Mucosa of stomach (tissue), 1 donor: ENCODE data around the gene MYLK4.
A peak's percentile ranks its signal among the peaks of the same experiment; 100 is the strongest.

Experiments used
- H3K27me3 ChIP-seq: one replicate; pipeline ENCODE4 v1.7.0; 2013; ENCODE audit warnings: mild to moderate bottlenecking, low read length; ENCODE audit not compliant: control insufficient read depth, insufficient read depth
- H3K36me3 ChIP-seq: one replicate; pipeline ENCODE4 v1.7.0; 2013; ENCODE audit warnings: low read length; ENCODE audit not compliant: control insufficient read depth, insufficient read depth
- H3K4me1 ChIP-seq: one replicate; pipeline ENCODE4 v1.7.0; 2013; ENCODE audit warnings: mild to moderate bottlenecking, low read length; ENCODE audit not compliant: control insufficient read depth, insufficient read depth
- H3K4me3 ChIP-seq: one replicate; pipeline ENCODE4 v1.7.0; 2013; ENCODE audit warnings: low read length
- H3K9ac ChIP-seq: one replicate; pipeline ENCODE4 v1.7.0; 2013; ENCODE audit warnings: mild to moderate bottlenecking, low read length, moderate library complexity
- H3K9me3 ChIP-seq: one replicate; pipeline ENCODE4 v1.7.0; 2013; ENCODE audit warnings: mild to moderate bottlenecking, low read length, moderate library complexity; ENCODE audit not compliant: control insufficient read depth
- donor health status: Pancreatic carcinoma.

Gene MYLK4

GRCh38 chr6:2636672-2637071, 114.0 kb downstream of the MYLK4 start:
- Histone ChIP-seq H3K36me3 (no peaks in the 10 kb centered on the region), H3K27me3 (peaks cover 9% of the 10 kb centered on the region), H3K4me3 (no peak overlapping the region), H3K9ac (no peak overlapping the region), H3K4me1 (peaks cover 8% of the 10 kb centered on the region), H3K9me3 (no peaks in the 10 kb centered on the region)

DNA sequence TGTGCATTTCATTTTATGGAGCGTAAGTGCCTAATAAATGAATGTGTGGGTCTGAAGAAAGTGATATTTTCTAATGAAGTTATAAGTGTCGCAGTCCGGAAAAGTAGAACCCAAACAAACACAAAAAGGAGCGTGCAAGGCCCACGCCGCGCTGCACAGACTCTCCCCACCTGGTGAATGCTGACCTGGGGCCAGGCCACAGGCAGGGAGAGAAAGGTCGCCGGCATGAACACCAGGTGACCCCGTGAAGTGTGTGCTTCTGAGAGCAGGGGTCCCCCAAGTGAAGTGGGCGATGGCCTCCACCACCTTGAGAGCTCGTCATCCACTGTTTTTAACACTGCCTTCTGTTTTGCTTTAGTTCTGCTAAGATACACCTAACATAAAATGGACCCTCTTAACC, 114.8 kb downstream of the MYLK4 start:
- Histone ChIP-seq H3K4me3 (no peak overlapping the region), H3K9ac (no peak overlapping the region), H3K9me3 (no peaks in the 10 kb centered on the region), H3K36me3 (no peaks in the 10 kb centered on the region), H3K27me3 (peaks cover 9% of the 10 kb centered on the region), H3K4me1 (peaks cover 8% of the 10 kb centered on the region)

DNA sequence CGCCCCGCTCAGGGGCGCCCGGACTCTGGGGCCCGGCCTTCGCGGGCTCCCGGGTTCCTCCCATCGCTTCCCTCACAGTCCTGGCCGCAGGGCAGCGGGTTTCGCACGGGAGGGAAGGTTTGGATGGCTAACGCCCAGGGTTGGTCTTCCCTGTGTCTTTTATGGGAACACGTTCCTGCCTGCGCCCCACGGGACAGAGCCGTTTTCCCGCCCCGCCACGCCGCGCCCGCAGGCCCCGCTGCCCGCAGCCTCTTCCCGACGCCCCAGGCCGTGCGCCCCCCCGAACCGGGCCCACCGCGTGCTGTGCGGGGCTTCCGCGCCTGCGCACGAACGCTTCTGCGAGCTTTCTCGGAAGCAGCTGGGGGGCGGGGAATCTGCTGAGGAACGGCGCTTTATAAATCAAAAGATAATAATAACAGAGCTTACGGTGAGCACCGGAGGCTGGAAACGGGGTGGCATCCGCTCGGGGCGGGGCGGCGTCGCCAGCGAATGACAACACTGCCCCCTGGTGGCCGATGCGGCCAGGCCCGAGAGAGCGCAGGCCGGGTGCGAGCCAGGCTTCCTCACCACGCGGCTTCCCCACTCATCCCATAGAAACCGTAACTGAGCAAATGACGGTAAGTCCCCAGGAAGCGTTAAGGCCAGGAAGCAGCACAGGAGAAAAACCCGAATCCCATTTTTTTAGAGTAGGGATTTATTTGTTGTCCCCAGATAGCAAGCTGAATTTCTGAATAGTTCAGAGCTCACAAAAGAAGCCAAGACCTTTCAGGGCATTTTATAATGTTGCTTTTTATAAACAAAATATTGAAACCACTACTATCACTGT, 116.4 kb downstream of the MYLK4 start:
- peak overlapping the region; percentile 31 for H3K4me3 ChIP-seq
- H3K9ac ChIP-seq, result peak overlapping the region; percentile 50

GRCh38 chr6:2633736-2634135, 117.0 kb downstream of the MYLK4 start:
- H3K27me3 ChIP-seq, result peaks cover 9% of the 10 kb centered on the region
- peak overlapping the region; percentile 31 for H3K4me3 ChIP-seq
- no peaks in the 10 kb centered on the region for H3K9me3 ChIP-seq
- no peaks in the 10 kb centered on the region for H3K36me3 ChIP-seq
- peaks cover 8% of the 10 kb centered on the region for H3K4me1 ChIP-seq
- peak overlapping the region; percentile 50 for H3K9ac ChIP-seq

More for the DNA sequence above, 116.4 kb downstream of the MYLK4 start:
- no peaks in the 10 kb centered on the region for H3K36me3 ChIP-seq
- H3K4me1 ChIP-seq, result peaks cover 8% of the 10 kb centered on the region
- no peaks in the 10 kb centered on the region for H3K9me3 ChIP-seq
- H3K27me3 ChIP-seq, result peaks cover 9% of the 10 kb centered on the region

GRCh38 chr6:2632976-2633584, 117.6 kb downstream of the MYLK4 start:
- no peak overlapping the region for H3K4me3 ChIP-seq
- no peaks in the 10 kb centered on the region for H3K9me3 ChIP-seq
- H3K9ac ChIP-seq, result no peak overlapping the region
- H3K27me3 ChIP-seq, result peaks cover 9% of the 10 kb centered on the region
- H3K4me1 ChIP-seq, result peaks cover 8% of the 10 kb centered on the region
- no peaks in the 10 kb centered on the region for H3K36me3 ChIP-seq

DNA sequence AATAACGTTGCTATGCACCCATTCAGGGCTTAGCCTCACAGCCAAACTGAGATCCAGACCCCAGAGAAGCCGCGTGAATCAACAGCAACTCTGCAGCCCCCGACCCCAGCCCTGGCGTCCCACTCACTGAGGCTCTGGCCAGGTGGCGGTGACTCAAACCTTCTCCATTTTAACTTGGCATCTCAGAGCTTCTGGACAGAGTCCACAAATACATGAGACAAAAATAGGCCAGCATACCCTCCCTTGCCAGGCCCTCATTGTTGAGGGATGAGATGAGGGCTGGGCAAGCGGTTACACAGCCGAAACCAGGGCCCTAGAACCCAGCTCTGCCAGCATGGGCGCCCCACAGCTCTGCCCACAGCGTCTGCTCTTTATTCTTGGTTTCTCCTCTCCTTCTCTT, 118.4 kb downstream of the MYLK4 start:
- H3K27me3 ChIP-seq, result peaks cover 9% of the 10 kb centered on the region
- H3K36me3 ChIP-seq, result no peaks in the 10 kb centered on the region
- H3K4me3 ChIP-seq, result no peak overlapping the region
- no peaks in the 10 kb centered on the region for H3K9me3 ChIP-seq
- H3K9ac ChIP-seq, result no peak overlapping the region
- peaks cover 8% of the 10 kb centered on the region for H3K4me1 ChIP-seq

- Histone ChIP-seq H3K4me1 (peaks cover 8% of the 10 kb centered on the region), H3K36me3 (no peaks in the 10 kb centered on the region), H3K9me3 (no peaks in the 10 kb centered on the region), H3K27me3 (peaks cover 9% of the 10 kb centered on the region), H3K4me3 (no peak overlapping the region), H3K9ac (no peak overlapping the region)
Observed at GRCh38 chr6:2630891-2631571, 119.7 kb downstream of the MYLK4 start.

GRCh38 chr6:2630359-2630758, 120.4 kb downstream of the MYLK4 start:
- Histone ChIP-seq H3K9me3 (no peaks in the 10 kb centered on the region), H3K4me3 (no peak overlapping the region), H3K27me3 (peaks cover 9% of the 10 kb centered on the region), H3K9ac (no peak overlapping the region), H3K36me3 (no peaks in the 10 kb centered on the region), H3K4me1 (peaks cover 8% of the 10 kb centered on the region)

GRCh38 chr6:2626401-2626800, 124.3 kb downstream of the MYLK4 start:
- H3K4me1 ChIP-seq, result peaks cover 10% of the 10 kb centered on the region
- no peaks in the 10 kb centered on the region for H3K36me3 ChIP-seq
- H3K9ac ChIP-seq, result no peak overlapping the region
- H3K9me3 ChIP-seq, result no peaks in the 10 kb centered on the region
- H3K4me3 ChIP-seq, result no peak overlapping the region
- no peaks in the 10 kb centered on the region for H3K27me3 ChIP-seq

- no peak overlapping the region for H3K9ac ChIP-seq
- no peak overlapping the region for H3K4me3 ChIP-seq
- no peaks in the 10 kb centered on the region for H3K27me3 ChIP-seq
- H3K36me3 ChIP-seq, result no peaks in the 10 kb centered on the region
- H3K4me1 ChIP-seq, result peaks cover 10% of the 10 kb centered on the region
- H3K9me3 ChIP-seq, result no peaks in the 10 kb centered on the region
Observed at GRCh38 chr6:2625581-2625980, 125.1 kb downstream of the MYLK4 start.

GRCh38 chr6:2624177-2624576, 126.5 kb downstream of the MYLK4 start:
- Histone ChIP-seq H3K4me3 (no peak overlapping the region), H3K9me3 (no peaks in the 10 kb centered on the region), H3K9ac (no peak overlapping the region), H3K36me3 (no peaks in the 10 kb centered on the region), H3K27me3 (no peaks in the 10 kb centered on the region), H3K4me1 (peaks cover 10% of the 10 kb centered on the region)

DNA sequence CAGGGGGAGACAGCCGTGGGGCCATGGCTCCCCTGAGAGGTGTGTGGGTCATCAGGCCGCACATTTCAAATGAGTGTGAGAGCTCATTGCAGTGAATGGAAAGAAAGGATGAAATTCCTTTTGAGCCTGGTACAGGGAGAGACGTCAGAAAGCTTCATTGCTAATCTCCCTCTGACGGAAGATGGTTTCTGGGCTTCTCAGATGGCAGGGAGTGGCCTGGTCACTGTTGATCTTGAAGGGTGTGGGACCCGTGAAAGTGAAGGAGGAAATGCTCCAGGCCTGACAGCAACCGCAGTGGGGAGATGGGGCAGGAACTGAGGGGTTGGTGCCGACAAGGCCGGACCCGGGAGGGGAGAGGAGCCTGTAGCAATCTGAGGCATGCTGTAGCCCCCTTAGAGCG, 127.4 kb downstream of the MYLK4 start:
- Histone ChIP-seq H3K27me3 (no peaks in the 10 kb centered on the region), H3K36me3 (no peaks in the 10 kb centered on the region), H3K4me1 (peaks cover 10% of the 10 kb centered on the region), H3K4me3 (no peak overlapping the region), H3K9me3 (no peaks in the 10 kb centered on the region), H3K9ac (no peak overlapping the region)
